Kidney epithelial cell (primary cell): Measurements from ENCODE around the gene SDHB. TPM values are rescaled to one million over a fixed set of nuclear protein-coding genes. Genes with fewer than 3 reads are reported as not detected.

Experiments
- DNase-seq: peaks from one replicate; pipeline ENCODE4 v3.0.0-alpha.2; 2010; ENCODE audit warnings: low read depth
- H3K27me3 ChIP-seq: 2 replicates; pipeline ENCODE4 v1.6.0; 2011; ENCODE audit warnings: low read length; ENCODE audit not compliant: control insufficient read depth, insufficient read depth
- H3K36me3 ChIP-seq: 2 replicates; pipeline ENCODE4 v1.5.1; 2011; ENCODE audit warnings: low read length; ENCODE audit not compliant: control insufficient read depth, insufficient read depth
- H3K4me3 ChIP-seq: 2 replicates; pipeline ENCODE4 v1.5.1; 2011; ENCODE audit warnings: low read depth, mild to moderate bottlenecking, control low read depth, low read length
- total RNA-seq: library from RNA; depleted of rRNA; stranded (reverse); fragments of >200 nt; gene quantifications from 2 replicates; pipeline ENCODE4 v1.2.3, GENCODE V29; 2015
- TF ChIP-seq, protein P1 (sequence below): IDR thresholded peaks from 2 replicates; pipeline ENCODE4 v1.5.1; 2011; ENCODE audit warnings: mild to moderate bottlenecking, moderate library complexity, low read length, control low read depth, inconsistent platforms; ENCODE audit not compliant: insufficient read depth, poor library complexity, severe bottlenecking

The SDHB gene
- total RNA-seq, 1 donor from 2014 or later, result 122 TPM

DNA sequence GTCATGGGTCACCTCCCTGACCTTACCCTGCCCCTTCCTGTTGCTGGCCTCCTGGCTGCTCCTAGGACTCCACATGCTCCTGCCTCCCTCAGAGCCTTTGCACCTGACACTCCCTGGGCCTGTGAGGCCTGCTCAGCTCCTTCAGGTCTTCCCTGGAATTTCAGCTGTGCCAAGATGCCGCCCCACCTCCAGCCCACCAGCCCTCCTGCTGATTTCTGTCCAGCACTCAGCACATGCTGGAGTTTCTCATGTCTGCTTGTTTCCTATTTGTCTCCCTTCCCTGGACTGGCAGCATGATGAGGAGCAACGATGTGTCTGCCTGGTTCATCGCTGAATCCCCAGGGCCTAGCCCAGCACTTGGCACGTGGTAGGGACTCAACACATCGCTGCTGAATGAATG lies 76.5 kb downstream of the SDHB start:
- TF ChIP-seq, protein P1, sequence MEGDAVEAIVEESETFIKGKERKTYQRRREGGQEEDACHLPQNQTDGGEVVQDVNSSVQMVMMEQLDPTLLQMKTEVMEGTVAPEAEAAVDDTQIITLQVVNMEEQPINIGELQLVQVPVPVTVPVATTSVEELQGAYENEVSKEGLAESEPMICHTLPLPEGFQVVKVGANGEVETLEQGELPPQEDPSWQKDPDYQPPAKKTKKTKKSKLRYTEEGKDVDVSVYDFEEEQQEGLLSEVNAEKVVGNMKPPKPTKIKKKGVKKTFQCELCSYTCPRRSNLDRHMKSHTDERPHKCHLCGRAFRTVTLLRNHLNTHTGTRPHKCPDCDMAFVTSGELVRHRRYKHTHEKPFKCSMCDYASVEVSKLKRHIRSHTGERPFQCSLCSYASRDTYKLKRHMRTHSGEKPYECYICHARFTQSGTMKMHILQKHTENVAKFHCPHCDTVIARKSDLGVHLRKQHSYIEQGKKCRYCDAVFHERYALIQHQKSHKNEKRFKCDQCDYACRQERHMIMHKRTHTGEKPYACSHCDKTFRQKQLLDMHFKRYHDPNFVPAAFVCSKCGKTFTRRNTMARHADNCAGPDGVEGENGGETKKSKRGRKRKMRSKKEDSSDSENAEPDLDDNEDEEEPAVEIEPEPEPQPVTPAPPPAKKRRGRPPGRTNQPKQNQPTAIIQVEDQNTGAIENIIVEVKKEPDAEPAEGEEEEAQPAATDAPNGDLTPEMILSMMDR, result no peak
- no peaks in the 10 kb centered on the region for H3K27me3 ChIP-seq
- no peak overlapping the region for H3K4me3 ChIP-seq
- peaks cover 1% of the 10 kb centered on the region for H3K36me3 ChIP-seq
- no peak for DNase-seq

DNA sequence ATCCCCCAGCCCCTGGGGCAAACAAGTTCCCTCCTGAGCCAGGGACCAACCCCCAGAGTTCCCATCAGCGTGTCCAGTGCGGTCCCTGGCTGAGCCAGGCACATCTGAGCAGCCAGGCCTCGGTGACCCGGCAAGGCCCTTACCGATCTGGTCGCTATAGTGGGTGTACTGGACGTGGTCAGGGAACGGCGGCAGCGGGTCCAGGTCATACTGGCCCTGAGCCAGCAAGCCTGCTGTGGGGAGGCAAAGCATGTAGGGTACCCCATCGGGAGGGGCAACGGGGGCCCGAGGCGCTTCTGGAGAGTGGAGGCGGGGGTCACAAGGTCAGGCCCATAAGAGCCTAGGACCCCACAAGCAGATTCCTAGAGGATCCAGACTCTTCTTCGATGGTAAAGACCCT lies 76.9 kb downstream of the SDHB start:
- DNase-seq, result no peak
- Histone ChIP-seq H3K27me3 (no peaks in the 10 kb centered on the region), H3K36me3 (peaks cover 1% of the 10 kb centered on the region), H3K4me3 (no peak overlapping the region)
- TF ChIP-seq, protein P1, result no peak

DNA sequence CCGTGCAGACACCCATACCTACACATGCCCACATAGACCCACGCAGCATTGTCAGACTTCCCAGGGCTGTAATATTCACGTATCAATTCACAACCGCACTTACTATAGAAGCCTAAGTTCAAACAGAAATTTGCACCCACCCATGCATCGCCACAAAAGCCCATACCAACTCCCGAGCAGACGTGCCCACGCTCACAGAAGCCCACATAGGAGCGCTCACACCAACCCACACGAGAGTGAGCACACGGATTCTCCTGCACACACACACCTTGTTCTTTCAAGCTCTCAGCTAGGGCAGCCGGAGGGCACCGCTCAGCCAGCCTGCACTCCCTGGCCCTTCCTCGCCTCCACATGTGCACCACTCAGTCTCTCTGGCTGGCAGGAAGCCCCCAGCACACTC lies 78.0 kb downstream of the SDHB start:
- DNase-seq, result no peak
- TF ChIP-seq, protein P1, result no peak
- Histone ChIP-seq H3K27me3 (no peaks in the 10 kb centered on the region), H3K36me3 (peaks cover 1% of the 10 kb centered on the region), H3K4me3 (no peak overlapping the region)

DNA sequence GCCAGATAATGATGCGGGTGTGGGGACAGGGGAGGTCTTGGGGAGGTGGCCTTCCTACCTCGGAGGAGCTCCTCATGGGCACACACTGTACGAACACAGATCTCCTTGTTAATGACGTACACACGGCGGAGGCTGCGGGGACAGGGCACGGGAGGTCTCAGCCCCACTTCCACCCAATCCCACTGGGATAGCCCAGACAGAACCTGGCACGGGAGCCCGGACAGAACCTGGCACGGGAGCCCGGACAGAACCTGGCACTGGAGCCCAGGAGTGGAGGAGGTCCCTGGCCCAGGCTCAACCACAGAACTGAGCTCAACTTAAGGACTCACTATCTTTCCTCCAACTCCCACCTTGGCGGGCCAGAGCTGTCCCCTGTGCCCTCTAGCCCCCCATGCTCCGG lies 78.6 kb downstream of the SDHB start:
- TF ChIP-seq, protein P1, result no peak
- H3K27me3 ChIP-seq, result no peaks in the 10 kb centered on the region
- peaks cover 1% of the 10 kb centered on the region for H3K36me3 ChIP-seq
- no peak for DNase-seq
- no peak overlapping the region for H3K4me3 ChIP-seq

DNA sequence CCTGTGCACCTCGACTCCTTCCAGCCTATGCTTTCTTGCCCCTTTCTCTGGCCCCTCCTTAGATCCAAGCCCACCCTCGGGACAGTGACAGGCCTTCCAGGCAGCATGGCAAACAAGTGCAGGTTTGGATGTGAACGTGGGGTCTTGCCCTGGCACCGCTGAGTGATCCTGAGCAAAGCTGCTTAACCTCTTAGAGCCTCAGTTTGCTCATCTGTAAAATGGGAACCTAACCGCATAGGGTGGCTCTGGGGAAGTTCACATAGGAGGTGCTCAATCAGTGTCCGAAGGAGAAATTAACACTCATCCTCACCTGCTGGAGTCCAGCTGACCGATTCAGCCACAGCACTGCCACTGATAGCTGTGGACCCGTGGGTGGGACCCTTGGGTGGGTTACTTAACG lies 80.6 kb downstream of the SDHB start:
- H3K4me3 ChIP-seq, result no peak overlapping the region
- no peaks in the 10 kb centered on the region for H3K27me3 ChIP-seq
- DNase-seq, result no peak
- peaks cover 1% of the 10 kb centered on the region for H3K36me3 ChIP-seq
- TF ChIP-seq, protein P1, result no peak

DNA sequence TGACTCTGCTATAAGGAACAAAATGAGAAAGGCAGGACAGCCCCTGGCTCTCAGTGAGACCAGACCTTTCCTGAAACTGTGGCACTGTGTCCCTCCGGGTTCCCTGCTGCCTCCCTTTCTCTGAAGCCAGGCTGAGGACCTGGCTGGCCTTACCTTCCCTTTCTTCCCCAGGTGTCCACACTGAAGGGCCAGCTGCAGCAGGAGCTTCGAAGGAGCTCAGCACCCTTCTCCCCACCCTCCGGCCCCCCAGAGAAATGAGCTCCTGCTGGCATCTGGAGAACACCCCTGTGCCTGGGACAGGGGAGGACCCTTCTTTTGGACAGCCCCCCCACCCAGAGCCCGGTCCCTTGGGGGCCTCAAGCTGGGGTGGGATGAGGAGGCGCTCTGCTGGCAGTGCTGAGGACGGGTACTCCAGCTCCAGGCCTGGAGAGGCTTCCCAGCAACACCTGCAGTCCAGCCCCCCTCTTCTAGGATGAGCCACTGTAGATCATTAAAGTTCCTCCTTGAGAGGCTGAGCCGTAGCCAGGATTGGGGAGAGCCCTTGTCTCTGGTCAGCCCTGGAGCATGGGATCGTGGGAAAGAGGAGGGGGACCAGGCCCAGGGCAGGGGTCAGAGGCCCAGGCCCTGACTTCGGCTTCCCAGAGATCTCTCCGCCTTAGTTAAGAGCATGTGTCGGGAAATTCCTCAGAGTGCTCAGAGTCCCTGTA lies 81.5 kb downstream of the SDHB start:
- H3K36me3 ChIP-seq, result peaks cover 1% of the 10 kb centered on the region
- no peak for DNase-seq

More for the DNA sequence above, 81.5 kb downstream of the SDHB start:
- TF ChIP-seq, protein P1, result no peak
- Histone ChIP-seq H3K27me3 (no peaks in the 10 kb centered on the region), H3K4me3 (no peak overlapping the region)
